Putamen (tissue), 1 donor: ENCODE results near the gene ADAM22.

Experiments
- DNase-seq: peaks from one replicate; pipeline ENCODE4 v3.0.0-alpha.2; 2016; ENCODE audit warnings: low spot score

The ADAM22 gene

GRCh38 chr7:88167223-88167622 lies 233.2 kb downstream of the ADAM22 start:
- peak; percentile 67 for DNase-seq

- no peak for DNase-seq
Observed at GRCh38 chr7:88167721-88168120, 233.7 kb downstream of the ADAM22 start.

- DNase-seq: peak; percentile 46
Observed at GRCh38 chr7:88169717-88170320, 235.8 kb downstream of the ADAM22 start.

- DNase-seq: no peak
Observed at GRCh38 chr7:88172842-88173241, 238.8 kb downstream of the ADAM22 start.

DNA sequence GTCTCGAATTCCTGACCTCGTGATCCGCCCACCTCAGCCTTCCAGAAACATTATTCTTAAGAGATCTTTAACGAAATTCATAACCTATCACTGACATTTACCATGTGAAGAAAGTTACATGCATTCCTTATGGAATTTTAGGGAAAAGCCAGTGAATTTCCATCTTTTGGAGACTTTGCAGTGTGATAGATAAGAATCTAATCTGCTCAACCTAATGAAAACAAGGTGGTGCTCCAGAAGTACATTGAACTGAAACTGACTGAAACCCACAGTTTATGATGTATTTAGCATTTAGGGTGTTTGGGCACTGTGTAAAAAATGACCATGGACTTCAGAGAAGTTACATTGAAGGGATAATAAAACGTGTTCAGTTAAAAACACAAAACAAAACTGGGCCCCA lies 242.1 kb downstream of the ADAM22 start:
- no peak for DNase-seq

DNA sequence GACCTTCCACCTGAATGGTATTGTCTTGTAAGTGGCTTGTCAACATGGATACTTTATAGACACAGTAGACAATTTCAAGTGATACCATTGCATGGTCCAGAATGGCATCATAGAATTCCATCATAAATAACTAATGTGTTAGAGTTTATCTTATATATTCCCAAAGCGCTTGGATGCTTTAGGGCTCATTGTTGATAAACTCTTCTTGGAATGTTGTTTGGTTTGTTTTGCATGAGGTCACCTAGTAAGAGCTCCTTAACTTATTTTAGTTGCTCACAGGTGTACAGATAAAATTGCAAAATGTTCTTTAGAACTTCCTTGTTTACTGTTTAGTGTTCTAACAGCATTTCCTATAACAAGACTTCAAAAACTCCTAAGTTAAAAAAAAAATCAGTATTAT lies 249.0 kb downstream of the ADAM22 start:
- DNase-seq: no peak

DNA sequence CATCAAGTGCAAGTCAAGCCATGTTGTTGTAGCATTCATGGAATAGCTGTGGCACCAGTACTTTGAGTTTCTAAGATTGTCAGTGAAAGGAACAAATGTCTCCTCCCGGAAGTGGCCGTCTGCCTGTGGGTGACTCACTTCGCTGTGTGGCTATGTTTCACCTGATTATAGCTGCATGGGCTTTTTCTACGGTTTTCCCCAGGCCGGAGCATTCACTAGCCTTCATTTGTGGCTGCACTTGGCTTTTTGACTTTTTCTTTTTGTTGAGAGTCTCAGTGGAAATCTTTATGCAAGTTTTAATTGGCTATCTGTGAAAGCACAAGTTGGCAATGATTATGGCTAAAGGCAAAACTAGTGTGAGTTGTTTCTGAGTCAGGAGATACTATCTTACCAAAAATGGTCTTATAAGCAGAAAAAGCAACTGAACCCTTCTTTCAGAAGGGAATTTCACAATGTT lies 250.8 kb downstream of the ADAM22 start:
- DNase-seq: no peak

GRCh38 chr7:88185650-88186049 lies 251.6 kb downstream of the ADAM22 start:
- peak; percentile 10 for DNase-seq

DNA sequence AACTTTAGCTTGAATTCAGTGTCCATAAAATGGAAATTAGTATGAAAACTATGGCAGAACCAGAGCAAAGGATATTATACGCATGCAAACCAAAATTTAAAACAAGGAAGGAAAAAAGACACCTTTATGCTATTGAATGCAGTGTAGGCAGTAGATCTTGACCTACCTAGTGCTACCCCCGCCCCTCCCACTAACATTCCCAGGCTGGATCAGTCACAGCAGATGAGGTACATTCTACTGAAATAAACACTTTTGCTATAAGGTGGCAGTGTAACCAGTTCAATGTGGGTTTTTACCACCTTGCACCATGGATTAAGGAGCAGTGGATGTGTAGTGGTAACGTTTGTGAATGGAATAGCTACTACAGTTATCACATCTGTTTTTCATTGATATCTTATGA lies 257.9 kb downstream of the ADAM22 start:
- peak; percentile 18 for DNase-seq

- DNase-seq: no peak
Observed at GRCh38 chr7:88200261-88200660, 266.2 kb downstream of the ADAM22 start.

GRCh38 chr7:88200789-88201188 lies 266.7 kb downstream of the ADAM22 start:
- no peak for DNase-seq

GRCh38 chr7:88201305-88201704 lies 267.3 kb downstream of the ADAM22 start:
- DNase-seq: no peak

DNA sequence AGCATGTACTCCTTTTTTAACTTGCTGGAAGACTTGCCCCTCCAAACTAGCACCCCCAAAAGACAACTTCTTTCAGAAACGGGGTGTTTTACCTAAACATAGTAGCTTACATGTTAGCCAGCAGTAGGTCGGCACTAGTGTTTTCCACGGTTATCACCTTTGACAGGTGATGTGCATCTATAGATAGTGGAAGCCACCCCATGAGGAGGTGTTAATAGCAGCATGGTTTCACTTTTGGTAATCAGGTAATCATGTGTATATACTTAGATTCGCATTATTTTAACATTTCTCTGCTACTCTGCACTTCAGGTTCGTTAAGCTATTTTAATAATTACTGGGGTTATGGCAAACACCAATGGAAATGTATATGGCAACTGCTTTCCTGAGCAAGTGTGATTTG lies 268.2 kb downstream of the ADAM22 start:
- DNase-seq: no peak

- no peak for DNase-seq
Observed at GRCh38 chr7:88202799-88203198, 268.7 kb downstream of the ADAM22 start.

- no peak for DNase-seq
Observed at GRCh38 chr7:88203401-88203800, 269.4 kb downstream of the ADAM22 start.

GRCh38 chr7:88204525-88205110 lies 270.6 kb downstream of the ADAM22 start:
- no peak for DNase-seq

DNA sequence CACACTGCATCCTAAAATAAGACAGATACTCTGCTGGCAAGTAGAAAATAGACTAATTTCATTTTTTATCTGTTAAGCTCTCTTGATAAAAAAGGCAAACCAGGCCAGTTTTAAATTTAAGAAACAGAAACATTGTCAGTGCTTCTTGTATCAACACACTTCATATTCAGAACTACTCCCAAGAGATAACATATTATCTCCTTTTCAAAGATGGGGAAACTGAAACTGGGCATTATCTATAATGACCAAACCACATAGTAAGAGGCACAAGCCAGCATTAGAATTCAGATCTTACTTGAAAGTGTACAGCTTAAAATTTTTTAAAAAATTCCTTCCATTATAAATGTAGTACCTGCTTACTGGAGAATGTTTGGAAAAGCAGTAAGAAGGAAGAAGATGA lies 271.1 kb downstream of the ADAM22 start:
- DNase-seq: no peak

- DNase-seq: no peak
Observed at GRCh38 chr7:88206254-88206653, 272.2 kb downstream of the ADAM22 start.

- no peak for DNase-seq
Observed at GRCh38 chr7:88208521-88208920, 274.5 kb downstream of the ADAM22 start.

- no peak for DNase-seq
Observed at GRCh38 chr7:88212918-88213317, 278.9 kb downstream of the ADAM22 start.

DNA sequence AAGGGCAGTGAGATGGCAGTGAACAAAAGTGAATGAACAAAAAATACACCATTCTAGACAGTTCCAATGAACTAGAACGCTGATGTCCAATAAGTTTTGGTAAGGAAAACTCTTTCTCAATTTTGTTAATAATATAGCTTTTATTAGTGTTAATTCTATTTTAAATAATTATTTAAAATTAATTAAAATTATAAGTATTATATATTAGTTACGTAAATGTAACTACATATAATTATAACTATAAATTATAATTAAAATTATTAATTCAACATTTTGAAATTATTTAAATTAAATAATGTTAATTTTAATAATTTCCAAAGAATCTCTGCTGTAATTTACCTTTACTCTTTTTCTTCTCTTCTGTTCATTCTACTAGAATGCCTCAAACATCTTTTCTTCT lies 280.4 kb downstream of the ADAM22 start:
- DNase-seq: no peak

GRCh38 chr7:88215295-88215694 lies 281.2 kb downstream of the ADAM22 start:
- DNase-seq: no peak

DNA sequence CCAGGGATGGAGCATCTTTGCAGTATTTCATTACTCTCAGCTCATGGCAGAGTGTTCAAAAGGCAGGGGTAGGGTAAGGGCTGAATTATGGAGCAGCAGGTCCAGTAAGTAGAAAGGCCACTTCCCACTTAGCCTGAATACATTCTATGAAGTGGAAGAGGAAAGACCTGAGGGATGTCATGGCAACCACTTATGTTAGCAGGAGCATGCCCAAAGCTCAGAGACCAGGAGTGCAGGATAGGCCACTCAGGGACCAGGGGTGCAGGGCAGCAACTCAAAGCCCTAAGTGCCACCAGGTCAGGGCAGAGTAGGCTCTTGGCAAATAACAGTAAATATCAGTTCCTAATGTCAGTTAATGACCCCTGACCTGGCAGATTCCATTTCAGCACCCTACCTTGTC lies 282.2 kb downstream of the ADAM22 start:
- DNase-seq: no peak
